ENCODE results near the gene CENPT.

The CENPT gene

DNA sequence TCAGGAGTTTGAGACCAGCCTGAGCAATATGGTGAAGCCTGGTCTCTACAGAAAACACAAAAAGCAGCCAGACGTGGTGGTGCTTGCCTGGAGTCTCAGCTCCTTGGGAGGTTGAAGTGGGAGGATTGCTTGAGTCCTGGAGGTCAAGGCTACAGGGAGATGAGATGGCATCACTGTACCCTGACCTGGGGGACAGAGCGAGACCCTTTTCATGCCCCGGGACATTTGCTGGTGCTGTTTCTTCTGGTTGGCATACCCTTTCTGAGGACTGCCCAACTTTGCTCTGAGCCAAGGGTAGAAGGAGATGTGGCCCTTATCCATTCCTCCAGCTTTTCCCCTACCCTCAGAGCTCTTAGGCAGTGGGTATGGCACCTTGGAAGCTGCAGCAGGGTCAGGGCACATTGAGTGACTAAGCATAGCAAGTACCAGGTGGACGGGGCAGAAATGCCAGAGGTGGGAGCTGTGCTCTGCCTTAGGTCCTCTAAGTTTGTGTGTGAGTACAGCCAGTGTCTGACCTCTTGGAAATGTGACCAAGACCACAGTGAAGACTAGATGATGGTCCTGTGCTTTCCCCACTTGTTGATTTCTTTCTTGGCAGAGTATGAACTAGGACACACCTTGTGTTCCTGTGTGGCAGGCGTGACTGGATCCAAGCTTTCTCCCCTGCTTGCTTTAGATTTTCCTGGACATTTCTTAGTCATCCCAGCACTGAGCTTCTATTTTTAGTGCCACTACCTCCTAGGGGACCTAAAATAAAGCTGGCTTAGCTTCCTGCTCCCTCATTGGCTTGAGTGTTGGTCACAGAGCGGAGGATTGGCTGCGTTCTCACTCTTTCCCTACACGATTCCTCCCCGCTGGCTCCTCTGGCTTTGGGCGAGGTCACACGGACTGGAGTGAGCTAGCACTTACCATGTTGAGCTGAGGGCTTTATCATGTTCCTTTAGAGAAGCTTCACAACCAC, 15.4 kb upstream of the CENPT start:
- Histone ChIP-seq H3K27me3 (ENCODE audit: insufficient read depth, low read length, poor library complexity) (no peaks in the 10 kb centered on the region), H3K27ac (ENCODE audit: low read length) (no peak overlapping the region), H3K9ac (ENCODE audit: low read depth, low read length) (no peak overlapping the region), H2AFZ (ENCODE audit: low read depth, low read length) (no peak overlapping the region), H3K79me2 (ENCODE audit: insufficient read depth, low read length) (peaks cover 91% of the 10 kb centered on the region), H3K36me3 (ENCODE audit: insufficient read depth, low read length) (peaks cover 67% of the 10 kb centered on the region), H3K4me2 (ENCODE audit: insufficient read depth, low read length) (no peak overlapping the region), H3K4me1 (ENCODE audit: insufficient read depth, low read length) (no peaks in the 10 kb centered on the region), H3K4me3 (ENCODE audit: low read depth in 1 of 2, low read length in 2 of 2) (no peak overlapping the region), H4K20me1 (ENCODE audit: insufficient read depth, low read length) (peaks cover 69% of the 10 kb centered on the region), H3K9me3 (ENCODE audit: insufficient read depth, low read length, severe bottlenecking) (no peaks in the 10 kb centered on the region)
- DNase-seq (no peak), ATAC-seq (ENCODE audit: insufficient read depth, low read depth) (no peak)
- TF ChIP-seq, protein P1, sequence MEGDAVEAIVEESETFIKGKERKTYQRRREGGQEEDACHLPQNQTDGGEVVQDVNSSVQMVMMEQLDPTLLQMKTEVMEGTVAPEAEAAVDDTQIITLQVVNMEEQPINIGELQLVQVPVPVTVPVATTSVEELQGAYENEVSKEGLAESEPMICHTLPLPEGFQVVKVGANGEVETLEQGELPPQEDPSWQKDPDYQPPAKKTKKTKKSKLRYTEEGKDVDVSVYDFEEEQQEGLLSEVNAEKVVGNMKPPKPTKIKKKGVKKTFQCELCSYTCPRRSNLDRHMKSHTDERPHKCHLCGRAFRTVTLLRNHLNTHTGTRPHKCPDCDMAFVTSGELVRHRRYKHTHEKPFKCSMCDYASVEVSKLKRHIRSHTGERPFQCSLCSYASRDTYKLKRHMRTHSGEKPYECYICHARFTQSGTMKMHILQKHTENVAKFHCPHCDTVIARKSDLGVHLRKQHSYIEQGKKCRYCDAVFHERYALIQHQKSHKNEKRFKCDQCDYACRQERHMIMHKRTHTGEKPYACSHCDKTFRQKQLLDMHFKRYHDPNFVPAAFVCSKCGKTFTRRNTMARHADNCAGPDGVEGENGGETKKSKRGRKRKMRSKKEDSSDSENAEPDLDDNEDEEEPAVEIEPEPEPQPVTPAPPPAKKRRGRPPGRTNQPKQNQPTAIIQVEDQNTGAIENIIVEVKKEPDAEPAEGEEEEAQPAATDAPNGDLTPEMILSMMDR (IDR thresholded peaks at IDR 0.05; ENCODE audit: borderline replicate concordance, extremely low read depth, low read length, poor library complexity, severe bottlenecking) = no peak
- TF ChIP-seq EZH2 (IDR thresholded peaks at IDR 0.05; ENCODE audit: borderline replicate concordance, low read depth, low read length, severe bottlenecking) = no peak

DNA sequence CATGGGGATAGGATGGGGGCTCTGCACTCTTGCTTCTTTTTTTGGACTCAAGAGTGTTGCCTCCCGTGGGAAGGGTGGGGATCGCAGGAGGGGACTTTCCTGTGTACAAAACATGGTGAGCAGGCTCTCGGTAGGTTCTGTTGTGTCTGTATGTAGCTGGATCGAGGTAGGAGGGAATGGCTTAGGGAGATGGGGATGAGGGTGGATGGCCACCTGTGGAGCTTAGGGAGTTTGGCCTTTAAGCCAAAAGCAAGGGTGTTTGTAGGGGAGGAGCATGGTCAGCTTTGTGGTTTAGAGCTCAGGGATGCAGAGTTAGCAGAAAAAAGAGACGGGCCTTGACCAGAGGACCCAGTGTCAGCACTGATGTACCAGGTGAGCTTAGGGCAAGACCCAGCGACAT, 14.4 kb upstream of the CENPT start:
- Histone ChIP-seq H3K79me2 (ENCODE audit: insufficient read depth, low read length) (peaks cover 94% of the 10 kb centered on the region), H3K36me3 (ENCODE audit: insufficient read depth, low read length) (peaks cover 59% of the 10 kb centered on the region), H3K27me3 (ENCODE audit: insufficient read depth, low read length, poor library complexity) (no peaks in the 10 kb centered on the region), H3K4me1 (ENCODE audit: insufficient read depth, low read length) (no peaks in the 10 kb centered on the region), H3K4me3 (ENCODE audit: low read depth in 1 of 2, low read length in 2 of 2) (no peak overlapping the region), H3K4me2 (ENCODE audit: insufficient read depth, low read length) (no peak overlapping the region), H4K20me1 (ENCODE audit: insufficient read depth, low read length) (peaks cover 77% of the 10 kb centered on the region), H2AFZ (ENCODE audit: low read depth, low read length) (no peak overlapping the region), H3K9ac (ENCODE audit: low read depth, low read length) (no peak overlapping the region), H3K27ac (ENCODE audit: low read length) (no peak overlapping the region), H3K9me3 (ENCODE audit: insufficient read depth, low read length, severe bottlenecking) (no peaks in the 10 kb centered on the region)
- no peak for TF ChIP-seq EZH2 (IDR thresholded peaks at IDR 0.05; ENCODE audit: borderline replicate concordance, low read depth, low read length, severe bottlenecking)
- TF ChIP-seq, protein P1 (IDR thresholded peaks at IDR 0.05; ENCODE audit: borderline replicate concordance, extremely low read depth, low read length, poor library complexity, severe bottlenecking) = no peak
- DNase-seq (no peak), ATAC-seq (ENCODE audit: insufficient read depth, low read depth) (no peak)

DNA sequence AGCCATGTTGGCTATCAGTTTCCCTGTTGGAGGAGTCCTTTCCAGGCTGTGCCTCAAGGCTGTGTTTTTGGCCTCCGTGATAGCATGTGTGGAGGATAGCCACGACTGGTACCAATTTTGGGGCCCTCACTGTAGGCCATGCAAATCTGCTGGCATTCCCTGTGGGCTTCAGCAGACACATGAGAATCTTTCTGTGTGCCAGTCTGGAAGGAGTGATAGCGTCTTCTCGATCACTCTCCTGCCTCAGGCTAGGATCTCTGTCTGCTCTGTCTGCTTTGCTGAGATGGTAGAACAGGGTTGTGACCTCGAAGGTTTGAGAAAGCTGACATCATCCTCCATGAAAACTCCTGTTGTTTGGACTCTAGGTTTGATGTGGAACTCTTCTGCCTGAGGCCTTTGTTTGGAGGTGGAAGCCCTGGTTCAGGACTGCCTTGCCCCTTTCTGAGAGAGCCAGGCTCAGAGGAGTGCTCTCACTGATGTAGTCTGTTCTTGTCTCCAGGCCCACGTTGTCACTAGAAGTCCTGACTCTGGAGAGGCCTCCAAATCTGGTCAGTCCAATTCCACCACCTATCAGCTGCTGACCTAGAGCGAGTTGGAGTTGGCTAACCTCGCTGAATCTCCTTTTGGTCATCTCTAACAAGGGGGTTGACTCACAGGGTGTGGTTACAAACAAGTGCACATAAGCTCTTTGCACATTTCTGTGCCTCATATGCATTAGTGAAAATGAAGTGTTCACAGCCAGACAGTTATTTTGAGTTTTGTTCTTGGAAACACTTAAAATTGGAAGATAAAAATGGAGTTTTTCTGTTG, 13.3 kb upstream of the CENPT start:
- H2AFZ ChIP-seq (ENCODE audit: low read depth, low read length) = no peak overlapping the region
- H3K27ac ChIP-seq (ENCODE audit: low read length) = no peak overlapping the region
- DNase-seq (no peak), ATAC-seq (ENCODE audit: insufficient read depth, low read depth) (no peak)
- H4K20me1 ChIP-seq (ENCODE audit: insufficient read depth, low read length) = peaks cover 86% of the 10 kb centered on the region
- TF ChIP-seq, protein P1 (IDR thresholded peaks at IDR 0.05; ENCODE audit: borderline replicate concordance, extremely low read depth, low read length, poor library complexity, severe bottlenecking) = no peak
- TF ChIP-seq EZH2 (IDR thresholded peaks at IDR 0.05; ENCODE audit: borderline replicate concordance, low read depth, low read length, severe bottlenecking) = no peak
- H3K4me2 ChIP-seq (ENCODE audit: insufficient read depth, low read length) = no peak overlapping the region
- no peak overlapping the region for H3K4me3 ChIP-seq (ENCODE audit: low read depth in 1 of 2, low read length in 2 of 2)
- no peaks in the 10 kb centered on the region for H3K9me3 ChIP-seq (ENCODE audit: insufficient read depth, low read length, severe bottlenecking)
- peaks cover 95% of the 10 kb centered on the region for H3K79me2 ChIP-seq (ENCODE audit: insufficient read depth, low read length)
- H3K4me1 ChIP-seq (ENCODE audit: insufficient read depth, low read length) = no peaks in the 10 kb centered on the region
- no peak overlapping the region for H3K9ac ChIP-seq (ENCODE audit: low read depth, low read length)
- peaks cover 52% of the 10 kb centered on the region for H3K36me3 ChIP-seq (ENCODE audit: insufficient read depth, low read length)
- no peaks in the 10 kb centered on the region for H3K27me3 ChIP-seq (ENCODE audit: insufficient read depth, low read length, poor library complexity)
